Breast epithelium (tissue), 4 donors: ENCODE data around the gene COX20. TPM values are rescaled to one million over a fixed set of nuclear protein-coding genes. Genes with fewer than 3 reads are reported as not detected.
"Not testable (repeated sequence)": the region's sequence is repeated elsewhere in the genome, so short reads cannot be mapped to it uniquely, and the experiment has no call there.

Source experiments
- DNase-seq, 2 donors: peaks; one replicate each; pipeline ENCODE4 v3.0.0-alpha.2; 2019; ENCODE audit warnings: low spot score in 2 of 2
- H3K27ac ChIP-seq, 2 donors: fragments of 200-600 bp; sonication (generic) in 1 of 2; one replicate each; pipeline ENCODE4 v1.5.1; 2016 to 2019; ENCODE audit warnings: mild to moderate bottlenecking in 1 of 2
- H3K27me3 ChIP-seq, 2 donors: fragments of 200-600 bp; sonication (generic) in 1 of 2; one replicate each; pipeline versions ENCODE4 v1.5.1 to v1.6.0; 2017 to 2019; ENCODE audit warnings: control low read depth in 1 of 2, mild to moderate bottlenecking in 1 of 2
- H3K36me3 ChIP-seq: fragments of 200-600 bp; one replicate; pipeline ENCODE4 v1.5.1; 2019
- H3K4me1 ChIP-seq, 2 donors: fragments of 200-600 bp; sonication (generic); one replicate each; pipeline ENCODE4 v1.5.1; 2016 to 2019; ENCODE audit warnings: control low read depth in 1 of 2
- H3K4me3 ChIP-seq, 3 donors: fragments of 200-600 bp; sonication (generic); 1 replicate in 2 of 3; 2 replicates in 1 of 3; pipeline ENCODE4 v1.5.1; 2016 to 2019; ENCODE audit warnings: mild to moderate bottlenecking in 3 of 3, moderate library complexity in 2 of 3
- H3K9me3 ChIP-seq, 2 donors: fragments of 200-600 bp; sonication (generic) in 1 of 2; one replicate each; pipeline ENCODE4 v1.5.1; 2016 to 2019; ENCODE audit warnings: control low read depth in 1 of 2
- POLR2A ChIP-seq: fragments of 450-650 bp; IDR thresholded peaks from one replicate; pipeline ENCODE4 v1.6.1; 2016; ENCODE audit warnings: antibody characterized with exemption, mild to moderate bottlenecking, moderate library complexity
- POLR2AphosphoS5 ChIP-seq, 3 donors: sonication (generic); formaldehyde crosslinking; IDR thresholded peaks; one replicate each; pipeline ENCODE4 v1.6.1; 2017; ENCODE audit warnings: antibody characterized with exemption in 3 of 3
- intact Hi-C: fragments of 100-400 bp; cut with DNase I; formaldehyde crosslinking; loops from one replicate; pipeline ENCODE4 v1.15.1; 2023; ENCODE audit warnings: low total_unique reads
- total RNA-seq, 3 donors: library from RNA; depleted of rRNA; stranded (reverse); fragments of >200 nt; gene quantifications; one replicate each; pipeline ENCODE4 v1.1.0, GENCODE V29; 2016
- TF ChIP-seq, protein P1 (sequence below), 3 donors: fragments of 450-650 bp; IDR thresholded peaks; one replicate each; pipeline ENCODE4 v1.5.1; 2016 to 2017; ENCODE audit warnings: antibody characterized with exemption in 3 of 3, mild to moderate bottlenecking in 3 of 3, moderate library complexity in 3 of 3

Gene COX20
- total RNA-seq, 3 donors from 2014 or later, result 31.4 to 42.6 (median 35.7) TPM

DNA sequence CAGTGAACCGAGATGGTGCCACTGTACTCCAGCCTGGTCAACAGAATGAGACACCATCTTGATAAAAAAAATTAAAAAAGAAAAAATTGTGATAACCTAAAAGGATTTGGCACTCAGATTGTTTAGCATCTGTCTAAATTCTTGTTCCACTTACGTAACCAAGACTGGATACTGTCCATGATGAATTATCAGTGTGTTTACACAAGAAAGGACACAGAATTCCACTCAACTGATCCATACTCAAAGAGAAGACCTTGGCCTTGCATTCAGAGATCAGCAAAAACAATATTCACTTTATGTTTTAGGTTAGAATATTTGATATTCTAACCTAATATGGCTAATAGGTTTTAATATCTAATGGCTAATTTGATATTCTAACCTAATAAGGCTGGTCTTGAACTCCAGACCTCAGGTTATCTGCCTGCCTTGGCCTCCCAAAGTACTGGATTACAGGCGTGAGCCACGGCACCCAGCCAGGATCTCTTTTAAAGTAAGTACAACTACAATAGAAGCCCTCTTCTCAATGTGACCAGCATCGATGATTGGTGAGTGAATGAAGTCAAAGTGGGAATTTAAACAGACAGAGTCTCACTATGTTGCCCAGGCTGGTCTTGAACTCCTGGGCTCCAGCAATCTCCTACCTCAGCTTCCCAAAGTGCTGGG lies 43.1 kb upstream of the COX20 start:
- Histone ChIP-seq H3K27me3 (no peaks in the 10 kb centered on the region), H3K9me3 (no peaks in the 10 kb centered on the region), H3K4me3 (no peak overlapping the region), H3K27ac (no peak overlapping the region), H3K4me1 (no peaks in the 10 kb centered on the region), H3K36me3 (no peaks in the 10 kb centered on the region)
- intact Hi-C loops, result no loop called here
- DNase-seq, result no peak
- TF ChIP-seq POLR2AphosphoS5 (IDR thresholded peaks at IDR 0.05) (no peak), POLR2A (no peak)
- TF ChIP-seq, protein P1, sequence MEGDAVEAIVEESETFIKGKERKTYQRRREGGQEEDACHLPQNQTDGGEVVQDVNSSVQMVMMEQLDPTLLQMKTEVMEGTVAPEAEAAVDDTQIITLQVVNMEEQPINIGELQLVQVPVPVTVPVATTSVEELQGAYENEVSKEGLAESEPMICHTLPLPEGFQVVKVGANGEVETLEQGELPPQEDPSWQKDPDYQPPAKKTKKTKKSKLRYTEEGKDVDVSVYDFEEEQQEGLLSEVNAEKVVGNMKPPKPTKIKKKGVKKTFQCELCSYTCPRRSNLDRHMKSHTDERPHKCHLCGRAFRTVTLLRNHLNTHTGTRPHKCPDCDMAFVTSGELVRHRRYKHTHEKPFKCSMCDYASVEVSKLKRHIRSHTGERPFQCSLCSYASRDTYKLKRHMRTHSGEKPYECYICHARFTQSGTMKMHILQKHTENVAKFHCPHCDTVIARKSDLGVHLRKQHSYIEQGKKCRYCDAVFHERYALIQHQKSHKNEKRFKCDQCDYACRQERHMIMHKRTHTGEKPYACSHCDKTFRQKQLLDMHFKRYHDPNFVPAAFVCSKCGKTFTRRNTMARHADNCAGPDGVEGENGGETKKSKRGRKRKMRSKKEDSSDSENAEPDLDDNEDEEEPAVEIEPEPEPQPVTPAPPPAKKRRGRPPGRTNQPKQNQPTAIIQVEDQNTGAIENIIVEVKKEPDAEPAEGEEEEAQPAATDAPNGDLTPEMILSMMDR (IDR thresholded peaks at IDR 0.05), result no peak

DNA sequence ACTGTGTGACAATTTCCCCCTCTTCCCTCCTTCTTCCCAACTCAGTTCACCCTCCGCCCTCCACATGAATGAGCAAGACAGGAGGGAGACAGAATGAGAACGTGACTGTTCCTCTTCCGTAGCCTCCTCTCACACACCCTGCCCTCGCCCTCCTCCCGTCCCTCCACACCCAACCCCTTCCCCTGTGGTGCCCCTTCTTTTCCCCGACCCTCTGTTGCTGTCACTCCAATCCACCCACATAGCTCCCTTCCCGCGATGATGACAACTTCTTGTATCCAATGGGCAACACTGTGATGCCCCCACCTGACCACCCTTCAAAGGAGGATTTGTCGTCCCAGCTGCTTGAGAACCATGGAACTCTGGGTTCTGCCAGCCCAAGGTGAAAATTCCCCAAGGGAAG lies 41.4 kb upstream of the COX20 start:
- Histone ChIP-seq H3K36me3 (no peaks in the 10 kb centered on the region), H3K27me3 (no peaks in the 10 kb centered on the region), H3K27ac (no peak overlapping the region), H3K4me1 (no peaks in the 10 kb centered on the region), H3K9me3 (no peaks in the 10 kb centered on the region), H3K4me3 (no peak overlapping the region)
- TF ChIP-seq POLR2A (no peak), POLR2AphosphoS5 (IDR thresholded peaks at IDR 0.05) (no peak)
- TF ChIP-seq, protein P1 (IDR thresholded peaks at IDR 0.05), result no peak
- intact Hi-C loops, result no loop called here
- no peak for DNase-seq

DNA sequence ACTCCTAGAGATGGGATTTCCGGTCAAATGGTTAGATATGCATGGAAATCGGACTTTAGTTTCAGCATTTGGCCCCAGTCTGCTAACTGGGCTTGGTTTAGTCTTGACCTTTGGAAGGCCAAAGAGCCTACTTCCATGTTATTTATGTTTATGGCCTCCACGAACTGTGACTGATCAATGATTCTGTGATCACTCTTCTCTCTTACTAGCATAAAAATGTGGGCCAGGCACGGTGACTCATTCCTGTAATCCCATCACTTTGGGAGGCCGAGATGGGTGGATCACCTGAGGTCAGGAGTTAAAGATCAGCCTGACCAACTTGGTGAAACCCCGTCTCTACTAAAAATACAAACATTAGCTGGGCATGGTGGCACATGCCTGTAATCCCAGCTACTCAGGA lies 40.9 kb upstream of the COX20 start:
- H3K27ac ChIP-seq, H3K27me3 ChIP-seq, H3K36me3 ChIP-seq, H3K4me3 ChIP-seq, DNase-seq, intact Hi-C loops, H3K9me3 ChIP-seq, H3K4me1 ChIP-seq: not testable (repeated sequence)

DNA sequence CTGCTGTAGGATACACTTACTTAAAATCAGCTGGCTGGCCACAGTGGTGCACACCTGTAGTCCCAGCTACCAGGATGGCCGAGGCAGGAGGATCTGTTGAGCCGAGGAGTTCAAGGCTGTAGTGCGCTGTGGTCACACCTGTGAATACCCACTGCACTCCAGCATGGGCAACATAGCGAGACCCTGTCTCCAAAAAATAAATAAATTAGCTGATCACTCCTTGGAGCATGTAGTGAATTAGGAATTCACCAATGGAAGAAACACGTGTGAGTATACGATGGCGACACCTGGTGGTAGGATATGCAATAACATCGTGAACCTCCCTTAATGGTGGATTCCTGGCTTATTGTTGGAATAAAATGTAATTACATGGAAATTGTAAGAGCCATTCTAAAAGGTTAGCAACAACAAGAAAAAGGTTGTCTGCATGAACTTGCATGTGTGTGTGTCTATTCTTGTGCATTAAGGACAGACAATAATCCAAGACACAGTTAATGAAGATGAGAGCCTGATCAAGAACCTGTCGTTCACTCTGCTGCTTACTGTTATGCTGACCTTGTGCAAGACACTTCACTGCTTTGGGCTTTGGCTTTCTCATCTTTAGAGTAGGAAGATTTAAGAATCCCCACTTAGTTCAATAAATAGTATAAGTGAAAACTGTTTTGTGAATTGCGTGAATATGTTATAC lies 38.6 kb upstream of the COX20 start:
- no peak overlapping the region for H3K27ac ChIP-seq
- intact Hi-C loops, result no loop called here
- TF ChIP-seq POLR2AphosphoS5 (IDR thresholded peaks at IDR 0.05) (no peak), POLR2A (no peak)
- TF ChIP-seq, protein P1 (IDR thresholded peaks at IDR 0.05), result peak; percentile 76 to 87 (median 85)
- H3K4me1 ChIP-seq, result no peaks in the 10 kb centered on the region
- no peak overlapping the region for H3K4me3 ChIP-seq
- H3K36me3 ChIP-seq, result no peaks in the 10 kb centered on the region
- H3K9me3 ChIP-seq, result no peaks in the 10 kb centered on the region
- DNase-seq, result peak; percentile 41 to 64
- H3K27me3 ChIP-seq, result no peaks in the 10 kb centered on the region

DNA sequence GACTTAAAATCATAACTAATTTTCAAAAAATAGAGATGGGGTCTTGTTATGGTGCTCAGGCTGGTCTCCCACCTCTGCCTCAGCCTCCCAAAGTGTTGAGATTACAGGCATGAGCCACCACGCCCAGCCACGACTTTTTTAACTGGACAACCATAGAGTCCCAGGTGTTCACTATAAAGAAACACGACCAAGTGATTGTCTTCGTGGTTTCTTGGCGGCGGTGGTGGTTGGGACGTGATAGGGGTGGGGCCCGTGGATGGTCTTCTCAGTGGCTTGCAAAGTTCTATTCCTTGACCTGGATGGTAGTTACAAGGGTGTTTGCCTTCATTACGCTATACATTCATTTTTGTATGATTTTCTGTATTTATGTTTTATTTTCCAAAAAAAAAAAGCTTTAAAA lies 34.6 kb upstream of the COX20 start:
- intact Hi-C loops, result loop anchor here (2.0 kb wide), 1 partner anchor 202 kb away; no protein-coding TSS in a partner anchor
- TF ChIP-seq, protein P1 (IDR thresholded peaks at IDR 0.05), result no peak
- TF ChIP-seq POLR2A (no peak), POLR2AphosphoS5 (IDR thresholded peaks at IDR 0.05) (no peak)
- Histone ChIP-seq H3K4me1 (no peaks in the 10 kb centered on the region), H3K27me3 (no peaks in the 10 kb centered on the region), H3K27ac (no peak overlapping the region), H3K4me3 (no peak overlapping the region), H3K36me3 (no peaks in the 10 kb centered on the region), H3K9me3 (no peaks in the 10 kb centered on the region)
- no peak for DNase-seq
